Activated naive CD4-positive, alpha-beta T cell (primary cell): Measurements from ENCODE around the gene RAB24.
"Not testable (repeated sequence)": the region's sequence is repeated elsewhere in the genome, so short reads cannot be mapped to it uniquely, and the experiment has no call there.

Source experiments
- DNase-seq, 4 experiments: peaks; one replicate each; lab custom pipeline; 2025; lab: John Stamatoyannopoulos, UW

The RAB24 gene

GRCh38 chr5:177295924-177296323, 7.6 kb downstream of the RAB24 start:
- no peak for DNase-seq

- DNase-seq, result no peak
Observed at GRCh38 chr5:177294632-177295031, 8.9 kb downstream of the RAB24 start.

GRCh38 chr5:177293819-177294581, 9.5 kb downstream of the RAB24 start:
- DNase-seq, result no peak

GRCh38 chr5:177291735-177292134, 11.8 kb downstream of the RAB24 start:
- no peak for DNase-seq

- no peak for DNase-seq
Observed at GRCh38 chr5:177290816-177291596, 12.5 kb downstream of the RAB24 start.

GRCh38 chr5:177288191-177288590, 15.3 kb downstream of the RAB24 start:
- DNase-seq, result no peak

GRCh38 chr5:177276886-177277285, 26.6 kb downstream of the RAB24 start:
- DNase-seq, result no peak

- DNase-seq, result no peak
Observed at GRCh38 chr5:177275883-177276282, 27.6 kb downstream of the RAB24 start.

- DNase-seq, result no peak
Observed at GRCh38 chr5:177271113-177271512, 32.4 kb downstream of the RAB24 start.

- no peak for DNase-seq
Observed at GRCh38 chr5:177270653-177271052, 32.9 kb downstream of the RAB24 start.

GRCh38 chr5:177269976-177270375, 33.5 kb downstream of the RAB24 start:
- no peak for DNase-seq

GRCh38 chr5:177269232-177269895, 34.2 kb downstream of the RAB24 start:
- no peak for DNase-seq

- no peak for DNase-seq
Observed at GRCh38 chr5:177265395-177265794, 38.1 kb downstream of the RAB24 start.

- no peak for DNase-seq
Observed at GRCh38 chr5:177264178-177264577, 39.3 kb downstream of the RAB24 start.

GRCh38 chr5:177261510-177261909, 42.0 kb downstream of the RAB24 start:
- DNase-seq, result no peak

GRCh38 chr5:177260961-177261360, 42.6 kb downstream of the RAB24 start:
- no peak for DNase-seq

- not testable (repeated sequence) for DNase-seq
Observed at GRCh38 chr5:177258711-177259110, 44.8 kb downstream of the RAB24 start.

- DNase-seq, result no peak
Observed at GRCh38 chr5:177256296-177256695, 47.2 kb downstream of the RAB24 start.

GRCh38 chr5:177253252-177253651, 50.3 kb downstream of the RAB24 start:
- no peak for DNase-seq
